Fibroblast of lung (primary cell): ENCODE measurements around the gene RPL7A. TPM values are rescaled to one million over a fixed set of nuclear protein-coding genes. Genes with fewer than 3 reads are reported as not detected.

Experiments
- DNase-seq, 2 donors: peaks; one replicate each; pipeline versions ENCODE4 v3.0.0 to v3.0.0-alpha.2; 2010; ENCODE audit warnings: low read depth in 2 of 2
- H2AFZ ChIP-seq: 2 replicates; pipeline ENCODE4 v1.5.1; 2012; ENCODE audit warnings: low read length, control low read depth, inconsistent platforms
- H3K27ac ChIP-seq: 2 replicates; pipeline ENCODE4 v1.5.1; 2011; ENCODE audit warnings: low read length, control low read depth; ENCODE audit not compliant: insufficient read depth
- H3K27me3 ChIP-seq: 2 replicates; pipeline ENCODE4 v1.5.1; 2011; ENCODE audit warnings: mild to moderate bottlenecking, low read length; ENCODE audit not compliant: control insufficient read depth, insufficient read depth
- H3K36me3 ChIP-seq: 2 replicates; pipeline ENCODE4 v1.5.1; 2011; ENCODE audit warnings: low read length; ENCODE audit not compliant: control insufficient read depth, insufficient read depth
- H3K4me1 ChIP-seq: 2 replicates; pipeline ENCODE4 v1.5.1; 2011; ENCODE audit warnings: low read length; ENCODE audit not compliant: control insufficient read depth, insufficient read depth; ENCODE audit errors: extremely low read depth
- H3K4me2 ChIP-seq: 2 replicates; pipeline ENCODE4 v1.5.1; 2011; ENCODE audit warnings: low read length, control low read depth; ENCODE audit not compliant: insufficient read depth; ENCODE audit errors: extremely low read depth
- H3K4me3 ChIP-seq, 4 experiments: fragments of 200-600 bp in 1 of 4; sonication (generic) in 1 of 4; replicated peaks in 1 of 4; 2 replicates each; pipeline ENCODE4 v1.5.1; 2011 to 2016; ENCODE audit warnings: low read length in 4 of 4, low read depth in 3 of 4, mild to moderate bottlenecking in 3 of 4, control low read depth in 2 of 4, inconsistent platforms in 1 of 4, mixed read lengths in 1 of 4; ENCODE audit not compliant: insufficient read depth in 1 of 4; ENCODE audit errors: control extremely low read depth in 1 of 4
- H3K79me2 ChIP-seq: 2 replicates; pipeline ENCODE4 v1.5.1; 2012; ENCODE audit warnings: mild to moderate bottlenecking, low read length, inconsistent platforms; ENCODE audit not compliant: control insufficient read depth, insufficient read depth
- H3K9ac ChIP-seq: 2 replicates; pipeline ENCODE4 v1.5.1; 2011; ENCODE audit warnings: mild to moderate bottlenecking, low read length, control low read depth; ENCODE audit not compliant: insufficient read depth
- H3K9me3 ChIP-seq: 2 replicates; pipeline ENCODE4 v1.5.1; 2012; ENCODE audit warnings: low read depth, low read length; ENCODE audit not compliant: control insufficient read depth, insufficient read depth
- H4K20me1 ChIP-seq: 2 replicates; pipeline ENCODE4 v1.5.1; 2011; ENCODE audit warnings: low read length; ENCODE audit not compliant: control insufficient read depth, insufficient read depth; ENCODE audit errors: extremely low read depth
- EZH2 ChIP-seq: IDR thresholded peaks from 2 replicates; pipeline ENCODE4 v1.5.1; 2012; ENCODE audit warnings: low read length, control low read depth, mild to moderate bottlenecking; ENCODE audit errors: missing control alignments
- polyA plus RNA-seq, 2 donors: library from polyadenylated mRNA; depleted of rRNA in 1 of 2; stranded (reverse) in 1 of 2; unstranded in 1 of 2; fragments of >200 nt; gene quantifications; 2 replicates each; pipeline ENCODE4 v1.2.1, GENCODE V29; 2011 to 2012; ENCODE audit warnings: missing spikeins in 1 of 2
- total RNA-seq: library from RNA; depleted of rRNA; stranded (reverse); fragments of >200 nt; gene quantifications from 2 replicates; pipeline ENCODE4 v1.2.1, GENCODE V29; 2014
- TF ChIP-seq, protein P1 (sequence below), 2 donors: IDR thresholded peaks in 1 of 2; conservative IDR thresholded peaks in 1 of 2; 1 replicate in 1 of 2; 2 replicates in 1 of 2; pipeline ENCODE4 v1.5.1; 2011 to 2012; ENCODE audit warnings: low read length in 2 of 2, control low read depth in 1 of 2, inconsistent platforms in 1 of 2, low read depth in 1 of 2, mild to moderate bottlenecking in 1 of 2

The RPL7A gene
- total and polyA plus RNA-seq, 2 donors (not counting 1 experiment from before 2014, with no cell fraction given): 1,820 to 2,991 TPM

DNA sequence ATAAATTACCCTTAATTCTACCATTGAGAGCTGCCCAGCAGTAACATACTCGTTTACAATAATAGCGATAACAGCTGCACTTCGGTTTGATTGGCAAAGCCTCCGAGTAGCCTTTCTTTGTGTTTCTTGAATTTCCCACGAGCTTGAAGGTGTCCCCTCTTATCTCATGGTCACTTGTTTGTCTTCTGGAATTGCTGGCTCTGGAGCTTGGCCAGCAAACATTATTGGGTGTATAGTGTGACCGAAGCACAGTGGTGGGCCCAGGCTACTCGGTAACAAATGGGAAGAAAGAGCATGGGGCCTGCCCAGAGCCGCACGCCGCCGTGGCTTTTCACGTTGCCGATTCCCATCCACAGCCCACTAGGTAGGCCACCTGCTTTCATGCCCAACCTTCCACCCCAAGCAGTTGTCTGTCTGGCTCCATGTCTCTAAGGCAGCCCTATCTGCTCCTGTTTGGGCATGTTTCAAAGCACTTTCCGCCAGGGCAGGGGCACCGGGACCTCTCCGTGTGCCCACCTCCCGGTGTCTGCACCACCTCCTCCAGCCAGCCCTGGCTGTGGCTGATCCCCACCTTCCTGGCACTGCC is 36.8 kb downstream of the RPL7A start:
- Histone ChIP-seq H4K20me1 (no peaks in the 10 kb centered on the region), H3K4me1 (no peaks in the 10 kb centered on the region), H3K4me3 (no peak overlapping the region), H3K27me3 (no peaks in the 10 kb centered on the region), H3K79me2 (no peaks in the 10 kb centered on the region), H3K27ac (no peak overlapping the region), H3K4me2 (no peak overlapping the region), H2AFZ (no peak overlapping the region), H3K36me3 (no peaks in the 10 kb centered on the region), H3K9me3 (no peaks in the 10 kb centered on the region), H3K9ac (no peak overlapping the region)
- DNase-seq: no peak
- TF ChIP-seq EZH2: no peak
- TF ChIP-seq, protein P1, sequence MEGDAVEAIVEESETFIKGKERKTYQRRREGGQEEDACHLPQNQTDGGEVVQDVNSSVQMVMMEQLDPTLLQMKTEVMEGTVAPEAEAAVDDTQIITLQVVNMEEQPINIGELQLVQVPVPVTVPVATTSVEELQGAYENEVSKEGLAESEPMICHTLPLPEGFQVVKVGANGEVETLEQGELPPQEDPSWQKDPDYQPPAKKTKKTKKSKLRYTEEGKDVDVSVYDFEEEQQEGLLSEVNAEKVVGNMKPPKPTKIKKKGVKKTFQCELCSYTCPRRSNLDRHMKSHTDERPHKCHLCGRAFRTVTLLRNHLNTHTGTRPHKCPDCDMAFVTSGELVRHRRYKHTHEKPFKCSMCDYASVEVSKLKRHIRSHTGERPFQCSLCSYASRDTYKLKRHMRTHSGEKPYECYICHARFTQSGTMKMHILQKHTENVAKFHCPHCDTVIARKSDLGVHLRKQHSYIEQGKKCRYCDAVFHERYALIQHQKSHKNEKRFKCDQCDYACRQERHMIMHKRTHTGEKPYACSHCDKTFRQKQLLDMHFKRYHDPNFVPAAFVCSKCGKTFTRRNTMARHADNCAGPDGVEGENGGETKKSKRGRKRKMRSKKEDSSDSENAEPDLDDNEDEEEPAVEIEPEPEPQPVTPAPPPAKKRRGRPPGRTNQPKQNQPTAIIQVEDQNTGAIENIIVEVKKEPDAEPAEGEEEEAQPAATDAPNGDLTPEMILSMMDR (conservative IDR thresholded peaks at IDR 0.05 in 1 of 2, IDR thresholded peaks at IDR 0.05 in 1 of 2; ENCODE audit: low read depth in 1 of 2, low read length in 2 of 2): no peak

DNA sequence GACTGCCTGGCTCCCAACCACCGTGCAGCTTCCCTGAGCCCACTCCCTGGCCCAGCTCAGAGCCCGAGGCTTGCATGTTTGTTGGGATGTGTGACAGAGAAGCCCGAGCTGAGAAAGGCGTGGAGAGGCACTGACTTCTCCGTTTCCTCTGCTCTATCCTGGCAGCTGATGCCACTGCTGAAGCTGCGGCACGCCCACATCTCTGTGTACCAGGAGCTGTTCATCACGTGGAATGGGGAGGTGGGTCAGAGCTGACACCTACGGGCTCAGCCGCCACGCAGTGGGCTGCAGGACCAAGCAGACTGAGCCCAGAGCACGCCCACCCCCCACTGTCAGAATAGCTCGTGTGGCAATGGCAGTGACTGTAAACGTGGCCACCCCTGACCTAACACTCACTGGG is 37.4 kb downstream of the RPL7A start:
- no peaks in the 10 kb centered on the region for H3K36me3 ChIP-seq
- TF ChIP-seq, protein P1 (conservative IDR thresholded peaks at IDR 0.05 in 1 of 2, IDR thresholded peaks at IDR 0.05 in 1 of 2; ENCODE audit: low read depth in 1 of 2, low read length in 2 of 2): no peak
- TF ChIP-seq EZH2: no peak
- H3K9ac ChIP-seq: no peak overlapping the region
- H3K27ac ChIP-seq: no peak overlapping the region
- H3K9me3 ChIP-seq: no peaks in the 10 kb centered on the region
- no peak for DNase-seq
- H3K27me3 ChIP-seq: peaks cover 4% of the 10 kb centered on the region
- H2AFZ ChIP-seq: no peak overlapping the region
- no peak overlapping the region for H3K4me2 ChIP-seq
- no peaks in the 10 kb centered on the region for H3K4me1 ChIP-seq
- no peak overlapping the region for H3K4me3 ChIP-seq
- no peaks in the 10 kb centered on the region for H4K20me1 ChIP-seq
- H3K79me2 ChIP-seq: no peaks in the 10 kb centered on the region

GRCh38 chr9:133386338-133386737 is 38.3 kb downstream of the RPL7A start:
- H3K79me2 ChIP-seq: no peaks in the 10 kb centered on the region
- no peak overlapping the region for H2AFZ ChIP-seq
- no peak overlapping the region for H3K27ac ChIP-seq
- H3K9ac ChIP-seq: no peak overlapping the region
- H3K9me3 ChIP-seq: no peaks in the 10 kb centered on the region
- no peaks in the 10 kb centered on the region for H3K4me1 ChIP-seq
- TF ChIP-seq, protein P1 (conservative IDR thresholded peaks at IDR 0.05 in 1 of 2, IDR thresholded peaks at IDR 0.05 in 1 of 2; ENCODE audit: low read depth in 1 of 2, low read length in 2 of 2): no peak
- no peak for TF ChIP-seq EZH2
- no peak overlapping the region for H3K4me2 ChIP-seq
- H3K4me3 ChIP-seq: no peak overlapping the region
- no peak for DNase-seq
- H3K36me3 ChIP-seq: no peaks in the 10 kb centered on the region
- peaks cover 4% of the 10 kb centered on the region for H3K27me3 ChIP-seq
- no peaks in the 10 kb centered on the region for H4K20me1 ChIP-seq
